Measurements from ENCODE around the gene EXOC7. TPM values are rescaled to one million over a fixed set of nuclear protein-coding genes. Genes with fewer than 3 reads are reported as not detected.

EXOC7 gene
- total and polyA plus RNA-seq, 2 experiments from 2014 or later, result 134 to 166 TPM

GRCh38 chr17:76085066-76085730 is 18.4 kb downstream of the EXOC7 start:
- Histone ChIP-seq H3K9me3 (ENCODE audit: low read depth) (no peaks in the 10 kb centered on the region), H3K36me3 (peaks cover 30% of the 10 kb centered on the region), H3K4me1 (ENCODE audit: low read depth) (peaks cover 7% of the 10 kb centered on the region), H3K27ac (peak overlapping the region; percentile 6), H3K27me3 (no peaks in the 10 kb centered on the region), H3K4me3 (no peak overlapping the region)
- no peak for TF ChIP-seq CTCF (IDR thresholded peaks at IDR 0.05; ENCODE audit: low read depth, low read length)
- DNase-seq (ENCODE audit: low read depth in 1 of 2, low spot score in 1 of 2), result no peak

GRCh38 chr17:76083536-76084182 is 19.9 kb downstream of the EXOC7 start:
- Histone ChIP-seq H3K36me3 (peaks cover 26% of the 10 kb centered on the region), H3K4me3 (no peak overlapping the region), H3K27me3 (peaks cover 2% of the 10 kb centered on the region), H3K27ac (peak overlapping the region; percentile 51), H3K4me1 (ENCODE audit: low read depth) (peaks cover 22% of the 10 kb centered on the region), H3K9me3 (ENCODE audit: low read depth) (no peaks in the 10 kb centered on the region)
- peak in 1 of 2 donors; percentile 8 for DNase-seq (ENCODE audit: low read depth in 1 of 2, low spot score in 1 of 2)
- TF ChIP-seq CTCF (IDR thresholded peaks at IDR 0.05; ENCODE audit: low read depth, low read length), result no peak

GRCh38 chr17:76082326-76083251 is 21.0 kb downstream of the EXOC7 start:
- Histone ChIP-seq H3K4me3 (no peak overlapping the region), H3K36me3 (peaks cover 18% of the 10 kb centered on the region), H3K9me3 (ENCODE audit: low read depth) (no peaks in the 10 kb centered on the region), H3K27ac (no peak overlapping the region), H3K4me1 (ENCODE audit: low read depth) (peaks cover 22% of the 10 kb centered on the region), H3K27me3 (peaks cover 11% of the 10 kb centered on the region)
- no peak for TF ChIP-seq CTCF (IDR thresholded peaks at IDR 0.05; ENCODE audit: low read depth, low read length)
- peak in 1 of 2 donors; percentile 11 for DNase-seq (ENCODE audit: low read depth in 1 of 2, low spot score in 1 of 2)

- TF ChIP-seq CTCF (IDR thresholded peaks at IDR 0.05; ENCODE audit: low read depth, low read length), result no peak
- peaks cover 25% of the 10 kb centered on the region for H3K4me1 ChIP-seq (ENCODE audit: low read depth)
- H3K27ac ChIP-seq, result no peak overlapping the region
- no peak for DNase-seq (ENCODE audit: low read depth in 1 of 2, low spot score in 1 of 2)
- no peaks in the 10 kb centered on the region for H3K9me3 ChIP-seq (ENCODE audit: low read depth)
- peaks cover 12% of the 10 kb centered on the region for H3K36me3 ChIP-seq
- no peak overlapping the region for H3K4me3 ChIP-seq
- peaks cover 21% of the 10 kb centered on the region for H3K27me3 ChIP-seq
These were observed 22.0 kb downstream of the EXOC7 start for GRCh38 chr17:76081295-76082210.
